NCI-H2107 treated with DMSO at 0.1 percent for 48 hours (cell line): Measurements from ENCODE around the gene GNB1.
"Not testable (repeated sequence)": the region's sequence is repeated elsewhere in the genome, so short reads cannot be mapped to it uniquely, and the experiment has no call there.

ENCODE experiments used
- DNase-seq: peaks from one replicate; lab custom pipeline; 2025; ENCODE audit not compliant: unreplicated experiment; lab: John Stamatoyannopoulos, UW

Gene GNB1

DNA sequence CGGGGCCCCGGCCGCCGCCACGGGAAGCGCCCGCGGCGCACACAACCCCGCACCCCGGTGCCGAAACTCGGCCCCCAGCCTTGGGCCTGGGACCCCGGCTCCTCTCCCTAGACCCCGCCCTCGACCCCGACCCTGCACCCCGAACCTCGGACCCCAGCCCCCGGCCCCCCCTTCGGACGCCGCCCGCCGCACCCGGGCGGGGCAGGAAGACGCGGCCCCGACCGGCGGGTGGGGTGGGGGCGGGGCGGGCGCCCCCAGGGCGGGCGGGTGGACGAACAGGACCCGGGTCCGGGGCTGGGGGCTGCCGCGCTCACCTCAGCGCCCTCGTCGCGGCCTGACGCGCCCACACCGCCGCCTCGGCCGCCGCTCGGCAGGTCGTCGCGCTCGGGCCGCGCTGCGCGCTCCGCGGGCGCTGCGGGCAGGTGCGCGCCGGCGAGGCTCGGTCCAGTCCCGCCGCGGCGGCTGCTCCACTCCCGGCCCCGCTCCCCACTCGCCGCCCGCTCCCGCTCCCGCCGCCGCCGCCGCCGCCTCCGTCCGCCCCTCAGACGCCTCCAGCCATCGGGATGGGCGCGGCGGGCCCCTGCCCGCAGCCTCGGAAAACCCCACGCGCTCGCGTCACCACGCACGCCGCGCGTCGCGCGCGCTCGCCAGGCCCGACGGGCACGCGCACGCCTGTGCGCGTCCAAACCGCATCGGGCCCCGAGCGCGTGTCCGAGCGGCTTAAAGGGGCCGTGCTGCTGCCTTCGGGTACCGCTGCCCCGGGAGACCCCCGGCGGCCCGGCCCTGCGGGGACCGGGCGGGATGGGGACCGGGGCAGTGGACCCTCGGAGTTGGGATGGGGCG lies at the start of gene GNB1:
TSS of gene GNB1 (minus strand) at position 582 of the 843 bp plus-strand sequence. CDS start 65,634 bp downstream, outside the sequence.
- DNase-seq, result no peak

GRCh38 chr1:1940123-1940425 lies 49.2 kb upstream of the GNB1 start:
- no peak for DNase-seq

- DNase-seq, result no peak
These were observed 48.6 kb upstream of the GNB1 start for GRCh38 chr1:1939296-1940122.

DNA sequence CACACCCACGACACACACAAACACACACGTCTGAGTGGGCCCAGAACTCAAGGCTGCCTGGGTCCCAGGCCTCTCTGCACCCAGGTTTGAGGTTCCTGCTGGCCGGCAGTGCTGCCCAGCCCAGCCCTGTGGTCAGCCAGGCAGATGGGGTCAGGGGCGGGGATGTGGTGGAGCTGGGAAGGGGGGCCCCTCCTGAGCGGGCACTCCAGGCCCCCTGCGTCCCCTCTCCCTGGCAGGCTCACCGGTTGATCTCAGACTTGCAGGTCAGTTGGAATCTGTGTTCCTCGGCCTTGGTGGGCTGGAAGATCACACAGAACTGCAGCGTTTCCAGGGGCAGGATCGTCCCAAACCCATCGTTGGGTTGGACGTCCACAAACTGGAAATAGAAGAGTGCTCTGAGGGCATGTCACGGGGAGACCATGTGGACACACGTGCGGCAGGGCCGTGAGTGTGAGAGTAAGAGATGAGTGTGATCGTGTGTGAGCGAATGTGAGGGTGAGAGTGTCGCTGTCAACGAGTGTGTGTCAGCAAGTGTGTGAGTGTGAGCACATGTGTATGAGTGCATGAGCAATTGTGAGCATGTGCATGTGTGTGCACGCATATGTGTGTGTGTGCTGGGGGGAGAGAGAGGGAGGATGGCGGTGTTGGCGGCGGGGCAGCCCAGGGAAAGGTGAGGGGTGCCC lies 47.9 kb upstream of the GNB1 start:
- DNase-seq, result no peak

DNA sequence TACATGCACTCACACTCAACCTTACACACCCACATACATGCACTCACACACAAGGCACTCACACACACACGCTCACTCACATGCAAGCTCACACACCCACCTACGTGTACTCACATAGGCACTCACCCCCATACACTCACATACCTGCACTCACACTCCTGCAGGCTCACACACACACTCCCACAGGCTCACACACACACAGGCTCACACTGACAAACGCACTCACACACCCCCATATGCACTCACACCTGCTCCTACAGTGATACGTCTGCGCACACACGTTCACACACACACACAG lies 47.3 kb upstream of the GNB1 start:
- DNase-seq, result no peak

- no peak for DNase-seq
These were observed 46.8 kb upstream of the GNB1 start for GRCh38 chr1:1937549-1938275.

DNA sequence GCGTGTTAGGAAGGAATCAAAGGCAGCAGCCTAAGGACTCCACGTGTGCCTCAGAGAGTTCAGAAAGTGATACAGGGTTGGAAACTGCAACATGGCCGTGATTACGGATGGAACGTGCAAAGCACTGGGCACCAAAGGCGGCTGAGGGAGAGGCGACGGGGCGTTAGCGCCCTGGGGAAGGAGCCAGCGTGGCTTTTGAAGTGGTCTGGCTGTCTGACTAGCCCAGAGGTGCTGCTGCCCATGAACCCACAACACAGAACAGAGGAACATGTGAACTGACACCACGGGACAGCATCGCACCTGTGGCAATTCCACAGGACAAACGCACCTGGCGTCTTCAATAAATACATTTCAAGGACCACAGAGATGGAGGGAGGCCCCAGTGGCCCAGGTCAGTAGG lies 46.2 kb upstream of the GNB1 start:
- DNase-seq, result no peak

DNA sequence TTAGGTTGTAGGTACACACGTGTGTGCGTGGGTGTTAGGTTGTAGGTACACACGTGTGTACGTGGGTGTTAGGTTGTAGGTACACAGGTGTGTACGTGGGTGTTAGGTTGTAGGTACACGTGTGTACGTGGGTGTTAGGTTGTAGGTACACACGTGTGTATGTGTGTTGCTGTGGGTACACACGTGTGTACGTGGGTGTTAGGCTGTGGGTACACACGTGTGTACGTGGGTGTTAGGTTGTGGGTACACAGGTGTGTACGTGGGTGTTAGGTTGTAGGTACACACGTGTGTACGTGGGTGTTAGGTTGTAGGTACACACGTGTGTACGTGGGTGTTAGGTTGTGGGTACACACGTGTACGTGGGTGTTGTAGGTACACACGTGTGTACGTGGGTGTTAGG lies 44.0 kb upstream of the GNB1 start:
- DNase-seq, result not testable (repeated sequence)

DNA sequence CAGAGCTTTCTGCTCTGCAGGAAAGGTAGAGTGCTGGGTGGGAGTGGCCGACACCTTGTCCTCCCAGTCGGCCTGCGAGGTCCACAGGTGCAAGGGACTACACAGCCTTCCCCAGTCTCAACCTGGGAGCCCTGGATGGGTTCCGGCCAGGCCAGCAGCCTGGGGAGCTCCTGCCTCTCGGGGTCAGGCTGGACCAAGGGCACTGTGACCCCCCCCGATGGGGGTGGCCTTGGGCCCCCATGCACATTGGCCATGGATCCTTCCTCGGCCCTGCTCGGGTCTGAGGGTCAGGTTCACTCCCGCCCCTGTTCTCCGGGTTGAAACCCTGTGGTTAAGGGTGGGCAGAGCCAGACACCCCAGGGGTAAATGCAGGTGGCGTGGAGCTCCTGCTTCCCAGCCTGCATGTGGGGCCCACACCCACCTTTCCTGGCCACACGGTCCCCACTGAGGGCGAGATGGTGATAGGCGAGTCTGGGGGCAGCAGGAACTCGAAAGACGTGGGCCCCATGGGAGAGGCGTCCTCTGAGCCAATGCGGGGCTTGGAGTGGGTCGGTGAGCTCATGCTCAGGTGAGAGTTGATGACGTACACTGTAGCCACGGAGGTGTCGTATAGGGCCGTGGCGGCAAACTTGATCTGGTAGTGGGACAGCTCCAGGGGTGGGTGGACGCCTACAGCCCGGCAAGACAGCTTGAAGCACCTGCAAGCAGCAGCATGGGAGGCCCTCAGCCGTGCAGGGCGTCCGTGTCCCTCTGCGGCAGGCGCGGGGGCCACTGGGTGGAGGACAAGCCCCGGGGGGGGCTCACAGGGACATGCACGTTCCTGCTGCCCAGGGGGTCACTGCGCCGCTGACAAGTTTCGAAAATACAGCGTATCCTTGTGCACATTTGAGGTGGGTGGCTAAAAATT lies 39.0 kb upstream of the GNB1 start:
- DNase-seq, result no peak

GRCh38 chr1:1929102-1929638 lies 38.3 kb upstream of the GNB1 start:
- no peak for DNase-seq

DNA sequence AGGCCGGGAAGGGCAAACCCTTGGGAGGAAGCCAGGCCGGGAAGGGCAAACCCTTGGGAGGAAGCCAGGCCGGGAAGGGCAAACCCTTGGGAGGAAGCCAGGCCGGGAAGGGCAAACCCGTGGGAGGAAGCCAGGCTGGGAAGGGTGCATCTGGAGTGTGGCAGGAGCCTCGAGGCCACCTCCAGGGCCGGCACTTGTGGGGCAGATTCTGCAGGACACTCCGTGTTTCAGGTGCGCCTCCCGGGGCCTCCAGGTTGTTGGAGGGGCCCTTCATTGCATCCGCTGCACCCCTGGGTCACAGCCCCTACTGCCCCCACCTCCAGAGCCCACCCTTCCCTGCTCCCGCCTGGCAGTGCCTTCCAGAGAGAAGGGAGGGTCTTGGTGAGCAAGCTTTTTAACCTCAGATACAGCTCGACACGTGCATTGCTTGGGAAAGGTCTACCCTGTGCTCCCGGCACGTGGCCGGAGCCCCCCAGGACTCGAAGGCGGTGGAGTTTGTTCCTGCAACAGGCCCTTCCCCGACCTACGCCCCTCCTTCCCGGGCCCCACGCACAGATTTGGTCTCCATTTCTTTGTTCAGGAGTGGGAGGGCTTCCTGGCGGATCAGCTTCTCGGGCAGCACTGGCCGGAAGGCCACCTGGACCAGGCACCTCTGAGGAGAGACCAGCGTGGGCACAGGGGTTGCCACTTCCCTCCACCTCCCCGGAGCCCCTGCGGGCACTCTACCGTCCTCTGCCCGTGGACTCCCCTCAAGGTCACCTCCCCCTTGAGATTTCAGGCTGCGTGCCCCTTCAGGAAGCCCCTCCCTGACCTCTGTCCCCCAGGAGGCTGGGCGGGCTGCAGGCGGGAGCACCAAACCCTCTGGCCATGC lies 37.6 kb upstream of the GNB1 start:
- no peak for DNase-seq

GRCh38 chr1:1927751-1928150 lies 36.9 kb upstream of the GNB1 start:
- no peak for DNase-seq

DNA sequence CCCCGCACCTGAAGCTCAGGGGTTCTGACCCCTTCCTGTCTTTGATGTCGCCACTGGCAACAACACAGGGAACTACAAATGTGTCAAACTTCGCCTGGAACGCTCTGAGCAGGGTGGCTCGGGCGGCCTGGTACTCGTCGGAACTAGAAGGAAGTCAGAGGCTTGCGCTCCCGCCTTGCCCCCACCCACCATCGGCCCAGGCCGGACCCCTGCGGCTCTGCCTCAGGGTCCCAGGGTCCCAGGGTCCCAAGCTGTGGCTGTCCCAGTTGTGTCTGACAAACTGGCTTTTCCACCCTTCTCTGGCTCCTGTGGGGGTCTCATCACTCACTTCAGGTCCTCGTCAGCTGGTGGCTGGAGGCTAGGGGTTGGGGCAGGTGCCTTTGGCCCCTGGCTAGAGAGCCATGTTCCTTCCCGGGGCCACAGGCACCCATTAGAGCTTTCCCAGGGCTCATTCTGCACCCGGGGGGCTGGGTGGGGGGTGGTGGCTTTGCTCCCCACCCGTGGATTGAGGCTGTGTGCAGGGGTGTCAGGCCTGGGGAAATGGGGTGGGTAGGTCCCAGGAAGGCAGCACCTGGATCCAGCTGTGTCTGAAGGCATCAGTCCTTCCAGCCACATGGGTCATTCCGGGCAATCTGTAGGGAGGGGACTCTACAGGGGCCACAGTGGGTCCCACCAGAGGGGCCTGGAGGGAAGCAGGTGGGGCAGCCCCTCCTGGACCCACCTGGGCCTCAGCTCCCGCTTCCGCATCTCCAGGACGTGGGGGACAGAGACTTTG lies 36.2 kb upstream of the GNB1 start:
- no peak for DNase-seq

DNA sequence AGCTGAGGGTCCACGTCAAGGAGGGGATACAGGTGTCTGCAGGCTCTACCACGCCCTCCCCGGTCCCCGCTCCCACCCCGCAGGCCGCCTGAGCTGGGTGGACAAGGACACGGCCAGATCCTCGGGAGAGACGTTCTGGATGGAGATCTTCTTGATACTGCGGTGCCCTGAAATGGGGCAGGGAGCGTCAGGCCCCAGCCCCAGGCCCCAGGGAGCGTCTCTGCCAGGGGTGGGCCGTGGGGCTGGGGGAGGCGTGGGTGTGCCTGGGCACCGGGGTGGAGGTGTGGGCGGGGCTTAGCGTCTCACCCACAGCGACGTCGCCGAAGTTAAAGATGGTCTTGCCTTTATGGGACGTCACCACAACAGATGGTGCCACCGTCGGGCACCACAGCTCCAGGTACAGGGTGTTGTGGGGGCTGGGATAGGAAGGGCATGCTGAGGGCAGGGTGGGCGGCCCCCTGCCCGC lies 35.5 kb upstream of the GNB1 start:
- DNase-seq, result no peak

GRCh38 chr1:1925437-1926345 lies 34.8 kb upstream of the GNB1 start:
- DNase-seq, result no peak

GRCh38 chr1:1924849-1925248 lies 34.0 kb upstream of the GNB1 start:
- no peak for DNase-seq

GRCh38 chr1:1924386-1924785 lies 33.5 kb upstream of the GNB1 start:
- DNase-seq, result no peak
